Measurements from ENCODE around the gene MAGI2.

Gene MAGI2

DNA sequence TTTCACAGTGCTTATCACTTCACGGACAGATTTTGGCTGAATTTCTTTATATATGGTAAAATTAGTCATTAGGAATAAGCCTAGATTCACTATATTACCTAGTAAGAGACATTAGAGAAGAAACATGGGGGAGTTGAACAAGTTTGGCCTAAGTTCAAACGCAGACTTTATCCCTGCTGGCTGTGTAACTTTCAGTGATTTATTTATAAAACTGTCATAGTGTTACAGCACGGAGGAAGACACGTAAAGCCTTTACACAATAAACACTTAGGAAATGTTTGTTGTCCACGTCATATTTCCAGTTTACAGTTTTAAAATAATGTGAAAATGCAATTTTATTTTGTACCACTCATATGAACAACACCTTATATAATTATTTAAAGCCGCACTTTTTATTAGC, 661.5 kb downstream of the MAGI2 start:
- no peak overlapping the region for H2BK15ac ChIP-seq (ENCODE audit: low read depth, poor library complexity, severe bottlenecking)
- H3K27me3 ChIP-seq (ENCODE audit: control insufficient read depth in 1 of 2, insufficient read depth in 1 of 2, low read length in 2 of 2) = no peaks in the 10 kb centered on the region
- no peak overlapping the region for H3K23ac ChIP-seq (ENCODE audit: low read length in 2 of 2)
- no peak overlapping the region for H2BK5ac ChIP-seq (ENCODE audit: low read depth, low read length, poor library complexity, severe bottlenecking)
- H4K91ac ChIP-seq (ENCODE audit: low read length) = no peak overlapping the region
- no peaks in the 10 kb centered on the region for H3K36me3 ChIP-seq (ENCODE audit: control insufficient read depth in 1 of 2, insufficient read depth in 2 of 2, low read depth in 1 of 2, low read length in 2 of 2)
- H2BK120ac ChIP-seq (ENCODE audit: low read depth, low read length) = no peak overlapping the region
- no peak overlapping the region for H3K4ac ChIP-seq (ENCODE audit: low read depth in 1 of 2, low read length in 2 of 2)
- H2AK5ac ChIP-seq (ENCODE audit: low read length, severe bottlenecking) = no peak overlapping the region
- no peak overlapping the region for H3K4me3 ChIP-seq (ENCODE audit: insufficient read depth in 1 of 2, low read depth in 1 of 2, low read length in 2 of 2)
- no peak overlapping the region for H3K18ac ChIP-seq (ENCODE audit: low read depth in 1 of 2, low read length in 2 of 2)
- H3K27ac ChIP-seq (ENCODE audit: low read length, poor library complexity, severe bottlenecking) = no peak overlapping the region
- peak; percentile 29 for DNase-seq
- H2BK12ac ChIP-seq (ENCODE audit: low read length in 2 of 2) = no peak overlapping the region
- peaks cover 13% of the 10 kb centered on the region for H3K9me3 ChIP-seq (ENCODE audit: control insufficient read depth, low read length)
- WGBS = 0% methylated on average over 1 of the region's 6 CpGs
- no peaks in the 10 kb centered on the region for H3K79me1 ChIP-seq (replicated peaks; ENCODE audit: low read length, poor library complexity, severe bottlenecking)
- H2AFZ ChIP-seq (ENCODE audit: low read depth, low read length) = no peak overlapping the region
- H3K4me1 ChIP-seq (ENCODE audit: control insufficient read depth, insufficient read depth, low read depth, low read length) = no peaks in the 10 kb centered on the region
- no peak overlapping the region for H4K8ac ChIP-seq (ENCODE audit: low read length)
- no peak overlapping the region for H3K9ac ChIP-seq (ENCODE audit: low read length)
- H3K14ac ChIP-seq (ENCODE audit: low read length in 2 of 2) = no peak overlapping the region
- no peak overlapping the region for H3K4me2 ChIP-seq (ENCODE audit: low read length, poor library complexity, severe bottlenecking)

DNA sequence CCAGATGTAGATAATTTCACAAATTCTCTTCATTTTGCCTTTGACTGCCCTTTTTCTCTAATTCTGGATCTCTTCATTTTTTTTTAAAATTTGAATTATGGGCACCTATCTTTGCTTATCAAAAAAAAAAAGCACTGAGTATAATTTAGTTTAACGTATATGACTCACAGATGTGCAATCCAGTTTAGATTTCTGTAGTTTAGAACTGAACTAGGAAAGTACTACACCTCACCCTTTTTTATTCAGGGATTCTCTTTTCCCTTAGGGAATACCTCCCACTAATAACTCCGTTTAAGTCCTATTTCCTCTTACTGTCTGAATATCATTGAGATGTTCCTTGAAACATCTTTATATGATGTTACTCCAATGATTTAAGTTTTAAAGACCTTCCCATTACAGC, 665.0 kb downstream of the MAGI2 start:
- H2AK5ac ChIP-seq (ENCODE audit: low read length, severe bottlenecking) = no peak overlapping the region
- H3K79me1 ChIP-seq (replicated peaks; ENCODE audit: low read length, poor library complexity, severe bottlenecking) = no peaks in the 10 kb centered on the region
- H3K27ac ChIP-seq (ENCODE audit: low read length, poor library complexity, severe bottlenecking) = no peak overlapping the region
- H4K91ac ChIP-seq (ENCODE audit: low read length) = no peak overlapping the region
- H3K36me3 ChIP-seq (ENCODE audit: control insufficient read depth in 1 of 2, insufficient read depth in 2 of 2, low read depth in 1 of 2, low read length in 2 of 2) = no peaks in the 10 kb centered on the region
- H3K14ac ChIP-seq (ENCODE audit: low read length in 2 of 2) = no peak overlapping the region
- no peak overlapping the region for H3K4me2 ChIP-seq (ENCODE audit: low read length, poor library complexity, severe bottlenecking)
- no peak overlapping the region for H2BK15ac ChIP-seq (ENCODE audit: low read depth, poor library complexity, severe bottlenecking)
- H2BK5ac ChIP-seq (ENCODE audit: low read depth, low read length, poor library complexity, severe bottlenecking) = peak overlapping the region; percentile 25
- no peak overlapping the region for H3K4ac ChIP-seq (ENCODE audit: low read depth in 1 of 2, low read length in 2 of 2)
- no CpG with 5 or more reads among the region's 2 CpGs for WGBS
- H3K4me3 ChIP-seq (ENCODE audit: insufficient read depth in 1 of 2, low read depth in 1 of 2, low read length in 2 of 2) = no peak overlapping the region
- H3K9ac ChIP-seq (ENCODE audit: low read length) = no peak overlapping the region
- no peaks in the 10 kb centered on the region for H3K9me3 ChIP-seq (ENCODE audit: control insufficient read depth, low read length)
- peak overlapping the region; percentile 12 for H4K8ac ChIP-seq (ENCODE audit: low read length)
- no peaks in the 10 kb centered on the region for H3K4me1 ChIP-seq (ENCODE audit: control insufficient read depth, insufficient read depth, low read depth, low read length)
- no peaks in the 10 kb centered on the region for H3K27me3 ChIP-seq (ENCODE audit: control insufficient read depth in 1 of 2, insufficient read depth in 1 of 2, low read length in 2 of 2)
- no peak for DNase-seq
- H3K18ac ChIP-seq (ENCODE audit: low read depth in 1 of 2, low read length in 2 of 2) = no peak overlapping the region
- peak overlapping the region in 1 of 2 experiments; percentile 38 for H2BK12ac ChIP-seq (ENCODE audit: low read length in 2 of 2)
- no peak overlapping the region for H2AFZ ChIP-seq (ENCODE audit: low read depth, low read length)
- H2BK120ac ChIP-seq (ENCODE audit: low read depth, low read length) = no peak overlapping the region
- no peak overlapping the region for H3K23ac ChIP-seq (ENCODE audit: low read length in 2 of 2)

DNA sequence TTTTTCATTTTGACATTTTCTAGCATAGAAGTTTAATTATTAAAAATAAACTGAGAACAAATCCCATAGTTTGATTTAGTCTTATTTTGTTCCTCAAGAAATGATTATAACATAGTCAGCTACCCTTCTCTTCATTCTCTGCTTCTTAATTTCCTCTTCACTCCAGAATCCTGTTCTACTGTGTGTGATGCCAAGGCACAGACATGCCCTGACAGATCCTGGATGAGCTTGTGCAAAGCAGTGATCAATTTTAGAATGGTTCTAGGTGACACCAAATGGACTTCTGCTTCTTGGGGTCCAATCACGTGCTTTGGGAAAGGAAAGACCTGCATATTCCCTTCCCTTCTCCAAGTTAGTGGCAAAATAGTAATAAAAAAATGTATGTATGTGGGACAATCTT, 665.6 kb downstream of the MAGI2 start:
- Histone ChIP-seq H2BK120ac (ENCODE audit: low read depth, low read length) (no peak overlapping the region), H3K79me1 (replicated peaks; ENCODE audit: low read length, poor library complexity, severe bottlenecking) (no peaks in the 10 kb centered on the region), H3K9me3 (ENCODE audit: control insufficient read depth, low read length) (no peaks in the 10 kb centered on the region), H2BK15ac (ENCODE audit: low read depth, poor library complexity, severe bottlenecking) (no peak overlapping the region), H2AFZ (ENCODE audit: low read depth, low read length) (no peak overlapping the region), H3K27ac (ENCODE audit: low read length, poor library complexity, severe bottlenecking) (no peak overlapping the region), H3K27me3 (ENCODE audit: control insufficient read depth in 1 of 2, insufficient read depth in 1 of 2, low read length in 2 of 2) (no peaks in the 10 kb centered on the region), H3K23ac (ENCODE audit: low read length in 2 of 2) (no peak overlapping the region), H3K36me3 (ENCODE audit: control insufficient read depth in 1 of 2, insufficient read depth in 2 of 2, low read depth in 1 of 2, low read length in 2 of 2) (no peaks in the 10 kb centered on the region), H3K4me1 (ENCODE audit: control insufficient read depth, insufficient read depth, low read depth, low read length) (no peaks in the 10 kb centered on the region), H3K18ac (ENCODE audit: low read depth in 1 of 2, low read length in 2 of 2) (no peak overlapping the region), H3K4ac (ENCODE audit: low read depth in 1 of 2, low read length in 2 of 2) (no peak overlapping the region), H3K9ac (ENCODE audit: low read length) (no peak overlapping the region), H3K4me3 (ENCODE audit: insufficient read depth in 1 of 2, low read depth in 1 of 2, low read length in 2 of 2) (no peak overlapping the region), H4K8ac (ENCODE audit: low read length) (no peak overlapping the region), H2AK5ac (ENCODE audit: low read length, severe bottlenecking) (no peak overlapping the region), H2BK12ac (ENCODE audit: low read length in 2 of 2) (no peak overlapping the region), H4K91ac (ENCODE audit: low read length) (no peak overlapping the region), H3K14ac (ENCODE audit: low read length in 2 of 2) (no peak overlapping the region), H2BK5ac (ENCODE audit: low read depth, low read length, poor library complexity, severe bottlenecking) (no peak overlapping the region), H3K4me2 (ENCODE audit: low read length, poor library complexity, severe bottlenecking) (no peak overlapping the region)
- DNase-seq = no peak
- 100% methylated on average over 1 of the region's 1 CpG for WGBS

DNA sequence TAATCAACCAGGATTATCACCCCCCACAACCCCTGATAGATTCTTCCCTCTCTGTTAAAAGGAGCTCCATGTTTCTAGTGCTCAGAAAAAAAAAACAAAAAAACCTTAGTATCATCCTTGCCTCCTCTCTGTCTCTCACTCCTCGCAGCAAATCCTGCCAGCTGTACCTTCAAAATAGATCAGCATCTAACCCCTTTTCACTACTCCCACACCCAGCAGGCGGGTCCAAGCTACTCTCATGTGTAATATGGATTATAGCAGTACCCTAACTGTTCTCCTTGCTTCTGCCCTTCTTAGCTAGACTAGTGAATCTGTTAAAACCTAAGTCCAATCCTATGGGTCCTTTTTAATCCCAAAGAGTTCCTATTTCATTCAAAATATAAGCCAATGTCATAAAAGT, 667.4 kb downstream of the MAGI2 start:
- H4K8ac ChIP-seq (ENCODE audit: low read length) = no peak overlapping the region
- no peaks in the 10 kb centered on the region for H3K36me3 ChIP-seq (ENCODE audit: control insufficient read depth in 1 of 2, insufficient read depth in 2 of 2, low read depth in 1 of 2, low read length in 2 of 2)
- no peak overlapping the region for H3K27ac ChIP-seq (ENCODE audit: low read length, poor library complexity, severe bottlenecking)
- H3K4ac ChIP-seq (ENCODE audit: low read depth in 1 of 2, low read length in 2 of 2) = no peak overlapping the region
- 86% methylated on average over 2 of the region's 2 CpGs for WGBS
- no peaks in the 10 kb centered on the region for H3K27me3 ChIP-seq (ENCODE audit: control insufficient read depth in 1 of 2, insufficient read depth in 1 of 2, low read length in 2 of 2)
- H2BK120ac ChIP-seq (ENCODE audit: low read depth, low read length) = no peak overlapping the region
- H4K91ac ChIP-seq (ENCODE audit: low read length) = no peak overlapping the region
- no peak overlapping the region for H3K4me3 ChIP-seq (ENCODE audit: insufficient read depth in 1 of 2, low read depth in 1 of 2, low read length in 2 of 2)
- H3K23ac ChIP-seq (ENCODE audit: low read length in 2 of 2) = no peak overlapping the region
- H2BK12ac ChIP-seq (ENCODE audit: low read length in 2 of 2) = no peak overlapping the region
- H3K4me2 ChIP-seq (ENCODE audit: low read length, poor library complexity, severe bottlenecking) = no peak overlapping the region
- H2BK5ac ChIP-seq (ENCODE audit: low read depth, low read length, poor library complexity, severe bottlenecking) = no peak overlapping the region
- H2BK15ac ChIP-seq (ENCODE audit: low read depth, poor library complexity, severe bottlenecking) = no peak overlapping the region
- H3K14ac ChIP-seq (ENCODE audit: low read length in 2 of 2) = no peak overlapping the region
- H3K79me1 ChIP-seq (replicated peaks; ENCODE audit: low read length, poor library complexity, severe bottlenecking) = no peaks in the 10 kb centered on the region
- H2AFZ ChIP-seq (ENCODE audit: low read depth, low read length) = no peak overlapping the region
- no peak overlapping the region for H3K18ac ChIP-seq (ENCODE audit: low read depth in 1 of 2, low read length in 2 of 2)
- no peaks in the 10 kb centered on the region for H3K9me3 ChIP-seq (ENCODE audit: control insufficient read depth, low read length)
- H3K4me1 ChIP-seq (ENCODE audit: control insufficient read depth, insufficient read depth, low read depth, low read length) = no peaks in the 10 kb centered on the region
- no peak overlapping the region for H3K9ac ChIP-seq (ENCODE audit: low read length)
- H2AK5ac ChIP-seq (ENCODE audit: low read length, severe bottlenecking) = no peak overlapping the region
- DNase-seq = no peak
